ENCODE measurements around the gene FTCD. TPM values are rescaled to one million over a fixed set of nuclear protein-coding genes. Genes with fewer than 3 reads are reported as not detected.
A peak's percentile ranks its signal among the peaks of the same experiment; 100 is the strongest.

The FTCD gene
- polyA plus RNA-seq, 1 experiment, result not detected

- Histone ChIP-seq H3K9me3 (ENCODE audit: control insufficient read depth, insufficient read depth, low read length) (no peaks in the 10 kb centered on the region; the same call in 1 of the 2 replicates), H3K4me3 (ENCODE audit: low read depth, low read length) (no peak overlapping the region), H3K27me3 (ENCODE audit: control insufficient read depth, insufficient read depth, low read length) (no peaks in the 10 kb centered on the region), H3K27ac (ENCODE audit: low read depth, low read length) (no peak overlapping the region)
- no peak for DNase-seq (ENCODE audit: low read depth, low spot score)
- no peak for TF ChIP-seq CTCF (IDR thresholded peaks at IDR 0.05; ENCODE audit: low read depth, low read length)
- CTCF ChIA-PET, result no interaction called here
- POLR2A ChIA-PET, result no interaction called here
These were observed 38.5 kb upstream of the FTCD start for GRCh38 chr21:46193829-46194373.

- ChIA-PET CTCF (no interaction called here), POLR2A (interaction anchor here (0.8 kb wide), 1 partner anchor 135 kb away, joined by 3 read pairs; no protein-coding TSS in a partner anchor)
- no peak for TF ChIP-seq CTCF (IDR thresholded peaks at IDR 0.05; ENCODE audit: low read depth, low read length)
- no peak for DNase-seq (ENCODE audit: low read depth, low spot score)
- Histone ChIP-seq H3K4me3 (ENCODE audit: low read depth, low read length) (no peak overlapping the region), H3K27ac (ENCODE audit: low read depth, low read length) (peak overlapping the region; percentile 52), H3K27me3 (ENCODE audit: control insufficient read depth, insufficient read depth, low read length) (no peaks in the 10 kb centered on the region), H3K9me3 (ENCODE audit: control insufficient read depth, insufficient read depth, low read length) (no peaks in the 10 kb centered on the region; the same call in 1 of the 2 replicates)
These were observed 36.6 kb upstream of the FTCD start for GRCh38 chr21:46191686-46192575.

DNA sequence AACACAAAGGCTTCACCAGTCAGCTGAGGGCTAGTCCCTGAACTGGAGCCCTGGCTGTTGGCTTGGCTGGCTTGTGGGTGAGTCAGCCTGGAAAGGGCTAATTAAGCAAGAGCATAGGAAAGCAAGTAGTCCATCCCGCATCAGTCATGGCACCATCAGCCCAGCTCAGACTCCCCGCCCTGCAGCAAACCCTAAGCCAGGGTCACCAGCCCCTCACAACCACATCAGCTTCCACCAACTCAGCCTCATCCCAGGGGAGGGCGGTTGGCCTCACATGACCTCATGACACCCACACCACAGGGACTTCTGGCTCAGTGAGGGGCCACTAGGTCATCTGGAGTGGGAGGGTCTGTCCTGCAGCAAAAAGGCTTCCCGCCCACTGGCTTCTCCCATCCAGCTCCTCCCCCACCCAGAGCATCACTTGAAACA, 35.9 kb upstream of the FTCD start:
- H3K27ac ChIP-seq (ENCODE audit: low read depth, low read length), result peak overlapping the region; percentile 52
- CTCF ChIA-PET, result interaction anchor here (0.9 to 1.7 kb wide), 2 partner anchors 38 to 44 kb away, joined by 3 to 5 read pairs; no protein-coding TSS in a partner anchor
- peak; percentile 52 for DNase-seq (ENCODE audit: low read depth, low spot score)
- TF ChIP-seq CTCF (IDR thresholded peaks at IDR 0.05; ENCODE audit: low read depth, low read length), result no peak
- no peak overlapping the region for H3K4me3 ChIP-seq (ENCODE audit: low read depth, low read length)
- H3K9me3 ChIP-seq (ENCODE audit: control insufficient read depth, insufficient read depth, low read length), result no peaks in the 10 kb centered on the region; the same call in 1 of the 2 replicates
- H3K27me3 ChIP-seq (ENCODE audit: control insufficient read depth, insufficient read depth, low read length), result no peaks in the 10 kb centered on the region
- POLR2A ChIA-PET, result interaction anchor here (0.8 to 0.9 kb wide), 2 partner anchors 36 to 134 kb away, joined by 3 to 4 read pairs; no protein-coding TSS in a partner anchor

DNA sequence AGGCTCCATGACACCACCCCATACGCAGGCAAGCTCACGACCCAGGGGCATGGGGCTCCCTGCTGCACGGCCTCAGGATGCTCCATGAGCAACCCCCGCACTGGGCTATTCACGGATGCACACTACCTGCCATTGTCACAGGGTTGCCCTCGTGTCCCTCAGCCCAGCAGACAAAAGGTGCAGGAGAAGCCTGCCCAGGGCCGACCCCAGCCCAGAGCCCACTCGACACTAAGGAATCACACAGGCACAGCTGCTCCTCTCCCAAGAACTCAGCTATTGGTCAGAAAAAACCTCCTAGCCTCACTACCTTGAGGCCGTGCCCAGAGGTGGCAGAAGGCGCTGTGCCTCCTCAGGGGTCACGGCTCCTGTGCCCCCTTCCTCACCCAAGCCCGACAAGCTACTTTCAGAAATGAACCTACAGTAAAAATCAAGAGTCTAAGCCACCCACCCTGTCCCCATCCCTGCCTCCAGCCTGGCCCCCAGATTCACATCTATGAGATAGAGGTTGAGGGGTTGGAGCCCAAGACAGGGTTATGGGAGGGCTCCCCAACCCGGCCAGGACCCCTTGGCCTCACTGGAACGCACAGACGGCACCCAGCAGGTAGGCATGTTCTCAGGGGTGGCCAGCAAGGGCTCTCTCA, 35.2 kb upstream of the FTCD start:
- Histone ChIP-seq H3K4me3 (ENCODE audit: low read depth, low read length) (no peak overlapping the region), H3K27ac (ENCODE audit: low read depth, low read length) (peak overlapping the region; percentile 65), H3K9me3 (ENCODE audit: control insufficient read depth, insufficient read depth, low read length) (no peaks in the 10 kb centered on the region; the same call in 1 of the 2 replicates), H3K27me3 (ENCODE audit: control insufficient read depth, insufficient read depth, low read length) (no peaks in the 10 kb centered on the region)
- ChIA-PET CTCF (interaction anchor here (0.9 to 1.7 kb wide), 2 partner anchors 37 to 43 kb away, joined by 3 to 5 read pairs; no protein-coding TSS in a partner anchor), POLR2A (interaction anchor here (0.8 to 0.9 kb wide), 2 partner anchors 37 to 134 kb away, joined by 3 to 4 read pairs; no protein-coding TSS in a partner anchor)
- DNase-seq (ENCODE audit: low read depth, low spot score), result no peak
- no peak for TF ChIP-seq CTCF (IDR thresholded peaks at IDR 0.05; ENCODE audit: low read depth, low read length)

All from AG04450 (cell line).